Glutamatergic neuron (in vitro differentiated cells): ENCODE results near the gene NELFE. TPM values are rescaled to one million over a fixed set of nuclear protein-coding genes. Genes with fewer than 3 reads are reported as not detected.

Source experiments
- DNase-seq: peaks from one replicate; pipeline ENCODE4 v3.0.0; 2022
- H3K27ac Mint-ChIP-seq: one replicate; pipeline ENCODE4 v1.8.0; 2020; ENCODE audit warnings: mild to moderate bottlenecking, mixed read lengths, inconsistent platforms; ENCODE audit not compliant: unreplicated experiment
- H3K27me3 Mint-ChIP-seq: one replicate; pipeline ENCODE4 v1.8.0; 2020; ENCODE audit warnings: mild to moderate bottlenecking, moderate library complexity, mixed read lengths, inconsistent platforms; ENCODE audit not compliant: unreplicated experiment
- H3K36me3 Mint-ChIP-seq: one replicate; pipeline ENCODE4 v1.8.0; 2020; ENCODE audit warnings: mild to moderate bottlenecking, mixed read lengths, inconsistent platforms; ENCODE audit not compliant: unreplicated experiment
- H3K4me1 Mint-ChIP-seq: one replicate; pipeline ENCODE4 v1.8.0; 2020; ENCODE audit warnings: mild to moderate bottlenecking, low read depth, mixed read lengths, inconsistent platforms; ENCODE audit not compliant: unreplicated experiment
- H3K4me3 Mint-ChIP-seq: one replicate; pipeline ENCODE4 v1.8.0; 2020; ENCODE audit warnings: mild to moderate bottlenecking, mixed read lengths, inconsistent platforms; ENCODE audit not compliant: unreplicated experiment
- H3K9me3 Mint-ChIP-seq: one replicate; pipeline ENCODE4 v1.8.0; 2020; ENCODE audit warnings: mild to moderate bottlenecking, moderate library complexity, mixed read lengths, inconsistent platforms; ENCODE audit not compliant: unreplicated experiment
- CTCF ChIP-seq: fragments of 200-600 bp; sonication (generic); IDR thresholded peaks from one replicate; pipeline ENCODE4 v1.5.0; 2021; ENCODE audit not compliant: partially characterized antibody, unreplicated experiment
- total RNA-seq: library from RNA; stranded (reverse); fragmentation: NEBNext Ultra II Directional; extraction: Animal tissue kit (Norgen Biotek cat#: 25700); gene quantifications from one replicate; pipeline ENCODE4 v1.2.1, GENCODE V29; 2021; ENCODE audit not compliant: unreplicated experiment

NELFE gene
- total RNA-seq, 1 donor from 2014 or later, result 52.7 TPM

- Mint-ChIP-seq H3K27ac (no peak overlapping the region), H3K4me1 (no peaks in the 10 kb centered on the region), H3K9me3 (no peaks in the 10 kb centered on the region), H3K27me3 (peaks cover 6% of the 10 kb centered on the region), H3K36me3 (no peaks in the 10 kb centered on the region), H3K4me3 (no peak overlapping the region)
- no peak for TF ChIP-seq CTCF
- no peak for DNase-seq
These were observed 11.6 kb downstream of the NELFE start for GRCh38 chr6:31947070-31947675.

- DNase-seq, result no peak
- peaks cover 6% of the 10 kb centered on the region for H3K27me3 Mint-ChIP-seq
- no peak overlapping the region for H3K27ac Mint-ChIP-seq
- no peaks in the 10 kb centered on the region for H3K9me3 Mint-ChIP-seq
- no peak for TF ChIP-seq CTCF
- H3K4me1 Mint-ChIP-seq, result no peaks in the 10 kb centered on the region
- no peak overlapping the region for H3K4me3 Mint-ChIP-seq
- H3K36me3 Mint-ChIP-seq, result no peaks in the 10 kb centered on the region
These were observed 12.3 kb downstream of the NELFE start for GRCh38 chr6:31946370-31946885.

- no peak for TF ChIP-seq CTCF
- no peaks in the 10 kb centered on the region for H3K9me3 Mint-ChIP-seq
- no peak for DNase-seq
- H3K27me3 Mint-ChIP-seq, result peaks cover 6% of the 10 kb centered on the region
- no peak within 1 kb of the TSS for H3K27ac Mint-ChIP-seq
- H3K36me3 Mint-ChIP-seq, result no peaks in the 10 kb centered on the region
- no peaks in the 10 kb centered on the region for H3K4me1 Mint-ChIP-seq
- no peak within 1 kb of the TSS for H3K4me3 Mint-ChIP-seq
These were observed 13.0 kb downstream of the NELFE start, which contains the start of gene CFB for GRCh38 chr6:31945507-31946369. TSS of gene CFB (plus strand) at chr6:31946095. CDS start at chr6:31946222, 127 bp downstream.

- H3K36me3 Mint-ChIP-seq, result no peaks in the 10 kb centered on the region
- no peak overlapping the region for H3K4me3 Mint-ChIP-seq
- TF ChIP-seq CTCF, result no peak
- H3K27ac Mint-ChIP-seq, result no peak overlapping the region
- peaks cover 6% of the 10 kb centered on the region for H3K27me3 Mint-ChIP-seq
- H3K9me3 Mint-ChIP-seq, result no peaks in the 10 kb centered on the region
- H3K4me1 Mint-ChIP-seq, result peaks cover 3% of the 10 kb centered on the region
- no peak for DNase-seq
These were observed 13.6 kb downstream of the NELFE start for GRCh38 chr6:31945154-31945506.

GRCh38 chr6:31943742-31944141, 15.0 kb downstream of the NELFE start:
- no peak for TF ChIP-seq CTCF
- H3K36me3 Mint-ChIP-seq, result no peaks in the 10 kb centered on the region
- H3K4me1 Mint-ChIP-seq, result peaks cover 3% of the 10 kb centered on the region
- no peak overlapping the region for H3K27ac Mint-ChIP-seq
- no peak for DNase-seq
- H3K9me3 Mint-ChIP-seq, result no peaks in the 10 kb centered on the region
- H3K4me3 Mint-ChIP-seq, result no peak overlapping the region
- H3K27me3 Mint-ChIP-seq, result peaks cover 6% of the 10 kb centered on the region
